Measurements from ENCODE around the gene UBALD2. TPM values are rescaled to one million over a fixed set of nuclear protein-coding genes. Genes with fewer than 3 reads are reported as not detected.

Gene UBALD2
- total and polyA plus RNA-seq, 7 donors: 55.2 to 414 (median 135) TPM

- H3K36me3 ChIP-seq (ENCODE audit: insufficient read depth in 1 of 2, low read depth in 1 of 2): peaks cover 4 to 50% of the 10 kb centered on the region in 2 donors
- WGBS, 3 donors: 93 to 98% (median 97%) methylated on average over 47 to 58 of the region's 58 CpGs
- no peaks in the 10 kb centered on the region for H3K4me1 ChIP-seq
- ATAC-seq (peak in 1 of 4 donors; percentile 34), DNase-seq (no peak)
- no peak overlapping the region for H3K4me3 ChIP-seq
- intact Hi-C loops (cut with DNase I): loop anchor here in 1 of 2 donors (10.0 kb wide), 1 partner anchor 197 kb away; the partner anchor contains the start of gene RHBDF2
- H3K9me3 ChIP-seq: no peaks in the 10 kb centered on the region
- no peak overlapping the region for H3K27ac ChIP-seq
- TF ChIP-seq, protein P1, sequence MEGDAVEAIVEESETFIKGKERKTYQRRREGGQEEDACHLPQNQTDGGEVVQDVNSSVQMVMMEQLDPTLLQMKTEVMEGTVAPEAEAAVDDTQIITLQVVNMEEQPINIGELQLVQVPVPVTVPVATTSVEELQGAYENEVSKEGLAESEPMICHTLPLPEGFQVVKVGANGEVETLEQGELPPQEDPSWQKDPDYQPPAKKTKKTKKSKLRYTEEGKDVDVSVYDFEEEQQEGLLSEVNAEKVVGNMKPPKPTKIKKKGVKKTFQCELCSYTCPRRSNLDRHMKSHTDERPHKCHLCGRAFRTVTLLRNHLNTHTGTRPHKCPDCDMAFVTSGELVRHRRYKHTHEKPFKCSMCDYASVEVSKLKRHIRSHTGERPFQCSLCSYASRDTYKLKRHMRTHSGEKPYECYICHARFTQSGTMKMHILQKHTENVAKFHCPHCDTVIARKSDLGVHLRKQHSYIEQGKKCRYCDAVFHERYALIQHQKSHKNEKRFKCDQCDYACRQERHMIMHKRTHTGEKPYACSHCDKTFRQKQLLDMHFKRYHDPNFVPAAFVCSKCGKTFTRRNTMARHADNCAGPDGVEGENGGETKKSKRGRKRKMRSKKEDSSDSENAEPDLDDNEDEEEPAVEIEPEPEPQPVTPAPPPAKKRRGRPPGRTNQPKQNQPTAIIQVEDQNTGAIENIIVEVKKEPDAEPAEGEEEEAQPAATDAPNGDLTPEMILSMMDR (IDR thresholded peaks at IDR 0.05): no peak
- H3K27me3 ChIP-seq (ENCODE audit: insufficient read depth in 3 of 3, low read length in 2 of 3): no peaks in the 10 kb centered on the region
These were observed 42.3 kb downstream of the UBALD2 start for GRCh38 chr17:76307299-76307965.

GRCh38 chr17:76307966-76308338 is 42.8 kb downstream of the UBALD2 start, which contains the start of gene QRICH2:
QRICH2 (minus strand) TSS chr17:76308276; CDS start chr17:76307998, 278 bp downstream.
- no peaks in the 10 kb centered on the region for H3K9me3 ChIP-seq
- H3K27ac ChIP-seq: no peak within 1 kb of the TSS
- no peak within 1 kb of the TSS for H3K4me3 ChIP-seq
- no peaks in the 10 kb centered on the region for H3K27me3 ChIP-seq (ENCODE audit: insufficient read depth in 3 of 3, low read length in 2 of 3)
- no peak for DNase-seq
- no peak for ATAC-seq
- 94 to 99% (median 95%) methylated on average over 32 to 44 of the region's 44 CpGs for WGBS, 3 donors
- peaks cover 4 to 55% of the 10 kb centered on the region in 2 donors for H3K36me3 ChIP-seq (ENCODE audit: insufficient read depth in 1 of 2, low read depth in 1 of 2)
- H3K4me1 ChIP-seq: no peaks in the 10 kb centered on the region
- TF ChIP-seq, protein P1 (IDR thresholded peaks at IDR 0.05): no peak
- intact Hi-C loops (cut with DNase I): loop anchor here in 1 of 2 donors (10.0 kb wide), 1 partner anchor 197 kb away; the partner anchor contains the start of gene RHBDF2

DNA sequence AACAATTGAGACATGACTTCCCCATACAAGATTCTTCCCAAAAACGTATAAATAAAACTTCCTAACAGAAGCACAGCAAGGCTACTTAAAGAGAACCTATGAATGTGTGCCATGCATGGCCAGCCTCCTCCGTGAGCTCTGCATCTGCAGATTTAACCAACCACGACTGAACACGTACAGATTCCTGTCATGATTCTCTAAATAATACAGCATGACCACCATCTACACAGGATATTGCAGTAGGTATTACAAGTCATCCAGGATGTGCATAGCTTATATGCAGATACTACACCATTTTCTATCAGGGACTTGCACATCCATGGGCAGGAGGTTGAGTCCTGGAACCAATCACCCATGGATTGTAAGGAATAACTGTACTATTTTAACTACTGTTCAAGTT is 44.3 kb downstream of the UBALD2 start:
- peaks cover 4 to 69% of the 10 kb centered on the region in 2 donors for H3K36me3 ChIP-seq (ENCODE audit: insufficient read depth in 1 of 2, low read depth in 1 of 2)
- intact Hi-C loops (cut with DNase I): loop anchor here in 1 of 2 donors (10.0 kb wide), 1 partner anchor 195 kb away; the partner anchor contains the start of gene RHBDF2
- no peaks in the 10 kb centered on the region for H3K27me3 ChIP-seq (ENCODE audit: insufficient read depth in 3 of 3, low read length in 2 of 3)
- H3K4me1 ChIP-seq: no peaks in the 10 kb centered on the region
- 83 to 89% (median 86%) methylated on average over 4 of the region's 4 CpGs for WGBS, 3 donors
- no peak overlapping the region for H3K27ac ChIP-seq
- H3K4me3 ChIP-seq: no peak overlapping the region
- TF ChIP-seq, protein P1 (IDR thresholded peaks at IDR 0.05): no peak
- no peaks in the 10 kb centered on the region for H3K9me3 ChIP-seq
- no peak for ATAC-seq
- DNase-seq: no peak

- no peak overlapping the region for H3K27ac ChIP-seq
- WGBS, 3 donors: 76 to 81% (median 81%) methylated on average over 9 of the region's 9 CpGs
- intact Hi-C loops (cut with DNase I): loop anchor here in 1 of 2 donors (10.0 kb wide), 1 partner anchor 52 kb away; no protein-coding TSS in a partner anchor
- no peaks in the 10 kb centered on the region for H3K4me1 ChIP-seq
- no peak overlapping the region for H3K4me3 ChIP-seq
- H3K36me3 ChIP-seq (ENCODE audit: insufficient read depth in 1 of 2, low read depth in 1 of 2): peaks cover 9 to 79% of the 10 kb centered on the region in 2 donors
- H3K27me3 ChIP-seq (ENCODE audit: insufficient read depth in 3 of 3, low read length in 2 of 3): no peaks in the 10 kb centered on the region
- ATAC-seq (no peak), DNase-seq (no peak)
- no peaks in the 10 kb centered on the region for H3K9me3 ChIP-seq
- TF ChIP-seq, protein P1 (IDR thresholded peaks at IDR 0.05): no peak
These were observed 47.6 kb downstream of the UBALD2 start for GRCh38 chr17:76312735-76313134.
